Panc1 (cell line): ENCODE measurements around the gene IYD. TPM values are rescaled to one million over a fixed set of nuclear protein-coding genes. Genes with fewer than 3 reads are reported as not detected.

Experiments used
- ATAC-seq: fragments of 200-7000 bp; cut with Tn5 transposase; 2 replicates; pipeline ENCODE4 v1.9.1; 2020; ENCODE audit warnings: mild to moderate bottlenecking, moderate library complexity
- BruUV-seq: library from RNA; stranded (reverse); fragments of 400-500 nt; replicated peaks from 2 replicates; lab custom pipeline; 2021; lab: Mats Ljungman, UMichigan
- CTCF ChIA-PET: fragments of 300-600 bp; sonication (Branson Sonifier 250); formaldehyde crosslinking; loops from one replicate; lab custom pipeline; 2022; ENCODE audit warnings: antibody characterized with exemption; lab: Charles Lee
- POLR2A ChIA-PET: fragments of 300-600 bp; sonication (Branson Sonifier 250); formaldehyde crosslinking; loops from one replicate; lab custom pipeline; 2022; ENCODE audit warnings: antibody characterized with exemption; lab: Charles Lee
- DNase-seq: peaks from one replicate; pipeline ENCODE4 v3.0.0-alpha.2; 2010; ENCODE audit warnings: low read depth, low spot score
- H3K27ac ChIP-seq: 2 replicates; pipeline ENCODE4 v1.5.1; 2011; ENCODE audit warnings: mild to moderate bottlenecking, low read length, inconsistent platforms
- H3K27me3 ChIP-seq: fragments of 200-500 bp; sonication (Bioruptor generic); 2 replicates; pipeline ENCODE4 v1.6.0; 2014; ENCODE audit warnings: low read length, inconsistent platforms; ENCODE audit not compliant: control insufficient read depth, insufficient read depth
- H3K36me3 ChIP-seq: fragments of 200-500 bp; sonication (Bioruptor generic); 2 replicates; pipeline ENCODE4 v1.5.1; 2014; ENCODE audit warnings: inconsistent platforms, mild to moderate bottlenecking, low read length, moderate library complexity; ENCODE audit not compliant: control insufficient read depth, insufficient read depth
- H3K4me1 ChIP-seq: 2 replicates; pipeline ENCODE4 v1.5.1; 2011; ENCODE audit warnings: inconsistent platforms, mild to moderate bottlenecking, low read length, moderate library complexity; ENCODE audit not compliant: control insufficient read depth, insufficient read depth
- H3K4me3 ChIP-seq, 2 experiments: 2 replicates each; pipeline ENCODE4 v1.5.1; 2011 to 2012; ENCODE audit warnings: low read depth in 2 of 2, low read length in 2 of 2, mild to moderate bottlenecking in 2 of 2, inconsistent platforms in 1 of 2, moderate library complexity in 1 of 2
- H3K9me3 ChIP-seq: fragments of 200-500 bp; sonication (Bioruptor generic); 2 replicates; pipeline ENCODE4 v1.5.1; 2014; ENCODE audit warnings: low read depth, mild to moderate bottlenecking, inconsistent platforms, low read length, moderate library complexity; ENCODE audit not compliant: control insufficient read depth, insufficient read depth
- CTCF ChIP-seq: fragments of 450-650 bp; IDR thresholded peaks from 2 replicates; pipeline ENCODE4 v1.5.1; 2017; ENCODE audit warnings: mild to moderate bottlenecking
- POLR2AphosphoS5 ChIP-seq: IDR thresholded peaks from 2 replicates; pipeline ENCODE4 v1.6.1; 2012; ENCODE audit warnings: mild to moderate bottlenecking, low read depth, low read length, moderate library complexity
- REST ChIP-seq, 2 experiments: IDR thresholded peaks; 2 replicates each; pipeline ENCODE4 v1.6.1; 2011 to 2012; ENCODE audit warnings: low read depth in 2 of 2, control low read depth in 1 of 2, low read length in 1 of 2, mild to moderate bottlenecking in 1 of 2, moderate library complexity in 1 of 2; ENCODE audit not compliant: insufficient read depth in 1 of 2
- SIN3A ChIP-seq: IDR thresholded peaks from 2 replicates; pipeline ENCODE4 v1.6.1; 2012; ENCODE audit warnings: low read depth, mild to moderate bottlenecking, low read length, moderate library complexity, borderline replicate concordance; ENCODE audit not compliant: insufficient read depth
- TCF7L2 ChIP-seq: IDR thresholded peaks from 2 replicates; pipeline ENCODE4 v1.6.1; 2011; ENCODE audit warnings: mild to moderate bottlenecking, low read depth, low read length, inconsistent platforms
- in situ Hi-C: cut with HindIII; loops from 2 replicates; pipeline ENCODE4 v1.10.0; 2016; ENCODE audit warnings: low sequenced_read_pairs, low pct_unique_long_range_greater_than_20kb
- intact Hi-C: fragments of 100-400 bp; cut with micrococcal nuclease; formaldehyde crosslinking; loops from one replicate; pipeline ENCODE4 v1.10.0; 2022; ENCODE audit not compliant: unreplicated experiment
- total RNA-seq: library from RNA; stranded (reverse); gene quantifications from one replicate; pipeline ENCODE4 v1.2.1, GENCODE V29; 2021; ENCODE audit not compliant: unreplicated experiment

The IYD gene
- total RNA-seq, 1 experiment from 2014 or later = 0.03 TPM

GRCh38 chr6:150410906-150411305 lies 42.1 kb downstream of the IYD start:
- ATAC-seq (no peak), DNase-seq (no peak)
- no peaks in the 10 kb centered on the region for H3K9me3 ChIP-seq
- POLR2A ChIA-PET = interaction anchor here (0.5 to 0.6 kb wide), 2 partner anchors 119 to 756 kb away, joined by 4 to 11 read pairs; no protein-coding TSS in a partner anchor
- H3K4me3 ChIP-seq = no peak overlapping the region
- no peaks in the 10 kb centered on the region for H3K4me1 ChIP-seq
- TF ChIP-seq POLR2AphosphoS5 (no peak), TCF7L2 (no peak), CTCF (no peak), REST (IDR thresholded peaks at IDR 0.05; ENCODE audit: insufficient read depth in 1 of 2, low read depth in 2 of 2, low read length in 1 of 2) (no peak), SIN3A (no peak)
- no peaks in the 10 kb centered on the region for H3K36me3 ChIP-seq
- no peak overlapping the region for H3K27ac ChIP-seq
- intact Hi-C loops (no loop called here), in situ Hi-C loops (no loop called here)
- peaks cover 4% of the 10 kb centered on the region; the same call in 1 of the 2 replicates for H3K27me3 ChIP-seq
- BruUV-seq = no TSS peak
- CTCF ChIA-PET = no interaction called here

- Histone ChIP-seq H3K36me3 (no peaks in the 10 kb centered on the region), H3K4me3 (no peak overlapping the region), H3K4me1 (no peaks in the 10 kb centered on the region), H3K27me3 (peaks cover 4% of the 10 kb centered on the region; the same call in 1 of the 2 replicates), H3K9me3 (no peaks in the 10 kb centered on the region), H3K27ac (no peak overlapping the region)
- CTCF ChIA-PET = interaction anchor here (0.6 kb wide), 1 partner anchor 294 kb away, joined by 3 read pairs; no protein-coding TSS in a partner anchor
- DNase-seq = no peak
- no peak for ATAC-seq
- intact Hi-C loops = no loop called here
- in situ Hi-C loops = no loop called here
- BruUV-seq = no TSS peak
- TF ChIP-seq CTCF (no peak), SIN3A (no peak), REST (IDR thresholded peaks at IDR 0.05; ENCODE audit: insufficient read depth in 1 of 2, low read depth in 2 of 2, low read length in 1 of 2) (no peak), POLR2AphosphoS5 (no peak), TCF7L2 (no peak)
- POLR2A ChIA-PET = interaction anchor here (0.5 kb wide), 1 partner anchor 914 kb away, joined by 3 read pairs; no protein-coding TSS in a partner anchor
These were observed 43.4 kb downstream of the IYD start for GRCh38 chr6:150412221-150412620.
